GM06990 (cell line): ENCODE results near the gene TVP23A.
"Not testable (repeated sequence)": the region's sequence is repeated elsewhere in the genome, so short reads cannot be mapped to it uniquely, and the experiment has no call there.

Experiments used
- DNase-seq: peaks from one replicate; pipeline ENCODE4 v3.0.0-alpha.2; 2011; ENCODE audit not compliant: insufficient read length; ENCODE audit errors: extremely low read depth
- H3K27me3 ChIP-seq: replicated peaks from 2 replicates; pipeline ENCODE4 v1.6.0; 2011; ENCODE audit warnings: low read length; ENCODE audit not compliant: control insufficient read depth, insufficient read depth
- H3K36me3 ChIP-seq: 2 replicates; pipeline ENCODE4 v1.5.1; 2011; ENCODE audit warnings: low read length; ENCODE audit not compliant: control insufficient read depth, insufficient read depth
- H3K4me3 ChIP-seq: replicated peaks from 2 replicates; pipeline ENCODE4 v1.5.1; 2011; ENCODE audit warnings: low read depth, mild to moderate bottlenecking, control low read depth, low read length
- TF ChIP-seq, protein P1 (sequence below): IDR thresholded peaks from 2 replicates; pipeline ENCODE4 v1.5.1; 2011; ENCODE audit warnings: low read length, control low read depth, mild to moderate bottlenecking, inconsistent platforms; ENCODE audit not compliant: insufficient read depth, poor library complexity, severe bottlenecking

The TVP23A gene

GRCh38 chr16:10782628-10783027, 36.0 kb downstream of the TVP23A start:
- no peaks in the 10 kb centered on the region for H3K36me3 ChIP-seq
- no peaks in the 10 kb centered on the region for H3K27me3 ChIP-seq
- H3K4me3 ChIP-seq, result no peak overlapping the region
- DNase-seq, result no peak
- TF ChIP-seq, protein P1, sequence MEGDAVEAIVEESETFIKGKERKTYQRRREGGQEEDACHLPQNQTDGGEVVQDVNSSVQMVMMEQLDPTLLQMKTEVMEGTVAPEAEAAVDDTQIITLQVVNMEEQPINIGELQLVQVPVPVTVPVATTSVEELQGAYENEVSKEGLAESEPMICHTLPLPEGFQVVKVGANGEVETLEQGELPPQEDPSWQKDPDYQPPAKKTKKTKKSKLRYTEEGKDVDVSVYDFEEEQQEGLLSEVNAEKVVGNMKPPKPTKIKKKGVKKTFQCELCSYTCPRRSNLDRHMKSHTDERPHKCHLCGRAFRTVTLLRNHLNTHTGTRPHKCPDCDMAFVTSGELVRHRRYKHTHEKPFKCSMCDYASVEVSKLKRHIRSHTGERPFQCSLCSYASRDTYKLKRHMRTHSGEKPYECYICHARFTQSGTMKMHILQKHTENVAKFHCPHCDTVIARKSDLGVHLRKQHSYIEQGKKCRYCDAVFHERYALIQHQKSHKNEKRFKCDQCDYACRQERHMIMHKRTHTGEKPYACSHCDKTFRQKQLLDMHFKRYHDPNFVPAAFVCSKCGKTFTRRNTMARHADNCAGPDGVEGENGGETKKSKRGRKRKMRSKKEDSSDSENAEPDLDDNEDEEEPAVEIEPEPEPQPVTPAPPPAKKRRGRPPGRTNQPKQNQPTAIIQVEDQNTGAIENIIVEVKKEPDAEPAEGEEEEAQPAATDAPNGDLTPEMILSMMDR, result no peak

DNA sequence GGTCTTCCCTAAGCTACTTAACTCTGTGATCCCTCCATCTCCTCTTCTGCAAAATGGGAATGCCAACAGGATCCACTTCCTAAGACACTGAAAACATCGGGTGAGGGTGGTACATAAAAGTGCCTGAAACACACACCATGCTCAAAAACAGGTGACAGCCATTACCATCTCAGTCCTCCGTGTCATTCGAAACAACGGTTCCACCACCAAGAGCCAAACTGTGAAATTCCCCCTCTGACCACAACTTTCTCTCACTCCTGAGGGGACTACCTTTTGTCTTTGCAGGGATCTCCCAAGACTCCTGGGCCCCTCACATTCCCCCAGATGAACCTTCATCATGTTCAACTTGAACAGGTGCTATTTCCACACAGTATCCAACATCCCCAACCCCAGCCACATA, 38.0 kb downstream of the TVP23A start:
- TF ChIP-seq, protein P1, result no peak
- DNase-seq, result no peak
- Histone ChIP-seq H3K27me3 (no peaks in the 10 kb centered on the region), H3K36me3 (no peaks in the 10 kb centered on the region), H3K4me3 (no peak overlapping the region)

GRCh38 chr16:10779908-10780307, 38.7 kb downstream of the TVP23A start:
- not testable (repeated sequence) for H3K4me3 ChIP-seq, H3K27me3 ChIP-seq, H3K36me3 ChIP-seq, DNase-seq

GRCh38 chr16:10777356-10777755, 41.2 kb downstream of the TVP23A start:
- H3K4me3 ChIP-seq, result no peak overlapping the region
- no peak for DNase-seq
- TF ChIP-seq, protein P1, result no peak

GRCh38 chr16:10776923-10777322, 41.7 kb downstream of the TVP23A start:
- H3K36me3 ChIP-seq, H3K4me3 ChIP-seq, DNase-seq, H3K27me3 ChIP-seq: not testable (repeated sequence)

More at GRCh38 chr16:10777356-10777755, 41.2 kb downstream of the TVP23A start:
- H3K36me3 ChIP-seq, result no peaks in the 10 kb centered on the region
- H3K27me3 ChIP-seq, result no peaks in the 10 kb centered on the region

DNA sequence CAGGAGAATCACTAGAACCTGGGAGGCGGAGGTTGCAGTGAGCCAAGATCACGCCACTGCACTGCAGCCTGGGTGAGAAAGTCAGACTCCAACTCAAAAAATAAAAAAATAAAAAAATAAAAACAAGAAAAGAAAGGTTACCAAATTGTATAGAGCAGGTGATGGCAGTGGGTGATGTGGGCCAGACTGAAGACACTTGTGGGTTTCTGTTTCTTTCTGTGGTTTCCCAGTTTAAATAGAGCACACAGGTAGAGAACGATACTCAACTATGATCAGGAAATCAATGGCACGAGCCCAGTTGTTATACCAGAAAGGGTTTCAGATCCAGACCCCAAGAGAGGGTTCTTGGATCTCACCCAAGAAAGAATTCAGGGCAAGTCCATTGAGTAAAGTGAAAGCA, 42.3 kb downstream of the TVP23A start:
- H3K27me3 ChIP-seq, result no peaks in the 10 kb centered on the region
- TF ChIP-seq, protein P1, result no peak
- no peak overlapping the region for H3K4me3 ChIP-seq
- H3K36me3 ChIP-seq, result no peaks in the 10 kb centered on the region
- peak; percentile 58 for DNase-seq

- DNase-seq, result no peak
- peaks cover under 1% of the 10 kb centered on the region; the same call in 1 of the 2 replicates for H3K36me3 ChIP-seq
- H3K27me3 ChIP-seq, result no peaks in the 10 kb centered on the region
- TF ChIP-seq, protein P1, result no peak
- no peak overlapping the region for H3K4me3 ChIP-seq
Observed at GRCh38 chr16:10770907-10771306, 47.7 kb downstream of the TVP23A start.
